HG02588 (cell line): ENCODE results near the gene PAIP1.
"Not testable (repeated sequence)": the region's sequence is repeated elsewhere in the genome, so short reads cannot be mapped to it uniquely, and the experiment has no call there.

ENCODE experiments used
- ATAC-seq: cut with Tn5 transposase; IDR thresholded peaks from one replicate; pipeline ENCODE4 v1.9.1; 2021; ENCODE audit warnings: mild to moderate bottlenecking, moderate library complexity; ENCODE audit not compliant: unreplicated experiment

The PAIP1 gene

GRCh38 chr5:43556857-43557542 is at the start of gene PAIP1:
TSS of gene PAIP1 (minus strand) at chr5:43557077. CDS start at chr5:43556846, 231 bp downstream.
- ATAC-seq, result peak; percentile 72

GRCh38 chr5:43606351-43606750 is 49.5 kb upstream of the PAIP1 start:
- no peak for ATAC-seq

- no peak for ATAC-seq
Observed at GRCh38 chr5:43604699-43605098, 47.8 kb upstream of the PAIP1 start.

GRCh38 chr5:43603344-43604217 is 46.7 kb upstream of the PAIP1 start:
- peak; percentile 52 for ATAC-seq

- peak; percentile 81 for ATAC-seq
Observed at GRCh38 chr5:43602461-43603343, 45.8 kb upstream of the PAIP1 start, which contains the start of gene NNT. TSS of gene NNT (plus strand) at chr5:43603180. CDS start at chr5:43609196, 6,016 bp downstream.

- peak; percentile 26 for ATAC-seq
Observed at GRCh38 chr5:43601454-43602260, 44.8 kb upstream of the PAIP1 start.

- ATAC-seq, result not testable (repeated sequence)
Observed at GRCh38 chr5:43598927-43599326, 42.0 kb upstream of the PAIP1 start.

GRCh38 chr5:43592363-43592762 is 35.5 kb upstream of the PAIP1 start:
- no peak for ATAC-seq

- ATAC-seq, result no peak
Observed at GRCh38 chr5:43590700-43591099, 33.8 kb upstream of the PAIP1 start.

GRCh38 chr5:43589310-43589709 is 32.4 kb upstream of the PAIP1 start:
- ATAC-seq, result no peak

- ATAC-seq, result no peak
Observed at GRCh38 chr5:43588842-43589241, 32.0 kb upstream of the PAIP1 start.

- ATAC-seq, result no peak
Observed at GRCh38 chr5:43584166-43584699, 27.4 kb upstream of the PAIP1 start.

GRCh38 chr5:43583724-43584123 is 26.8 kb upstream of the PAIP1 start:
- no peak for ATAC-seq

GRCh38 chr5:43582082-43583005 is 25.5 kb upstream of the PAIP1 start:
- no peak for ATAC-seq

GRCh38 chr5:43581398-43581797 is 24.5 kb upstream of the PAIP1 start:
- no peak for ATAC-seq

GRCh38 chr5:43580402-43581210 is 23.7 kb upstream of the PAIP1 start:
- not testable (repeated sequence) for ATAC-seq

- ATAC-seq, result no peak
Observed at GRCh38 chr5:43573058-43573457, 16.2 kb upstream of the PAIP1 start.

GRCh38 chr5:43572357-43572756 is 15.5 kb upstream of the PAIP1 start:
- no peak for ATAC-seq
